GM10847 (cell line): ENCODE results near the gene TAOK3.

Experiments
- POLR2A ChIP-seq: IDR thresholded peaks from 2 replicates; pipeline ENCODE4 v1.6.1; 2011; ENCODE audit not compliant: insufficient read length; ENCODE audit errors: extremely low read depth

The TAOK3 gene

GRCh38 chr12:118290130-118290529 is 82.6 kb downstream of the TAOK3 start:
- TF ChIP-seq POLR2A = no peak

DNA sequence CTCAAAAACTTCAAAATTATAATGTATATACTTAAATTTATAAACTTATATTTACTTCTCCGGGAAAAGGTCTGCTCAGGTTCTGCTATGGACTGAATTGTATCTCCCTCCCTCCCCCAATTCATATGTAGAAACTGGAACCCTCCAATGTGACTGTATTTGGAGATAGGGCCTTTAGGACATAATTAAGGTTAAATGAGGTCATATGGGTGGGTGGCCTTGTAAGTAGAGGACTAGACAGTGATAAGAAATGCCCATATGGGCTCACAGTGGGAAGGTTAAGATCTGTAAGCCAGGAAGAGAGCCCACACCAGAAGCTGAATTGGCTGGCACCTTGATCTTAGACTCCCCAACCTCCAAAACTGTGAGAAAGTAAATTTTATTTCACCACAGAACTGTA is 84.5 kb downstream of the TAOK3 start:
- no peak for TF ChIP-seq POLR2A

GRCh38 chr12:118287728-118288127 is 85.0 kb downstream of the TAOK3 start:
- TF ChIP-seq POLR2A = no peak

GRCh38 chr12:118282767-118283166 is 89.9 kb downstream of the TAOK3 start:
- TF ChIP-seq POLR2A = no peak

GRCh38 chr12:118274066-118274465 is 98.6 kb downstream of the TAOK3 start:
- TF ChIP-seq POLR2A = no peak

GRCh38 chr12:118271770-118272417 is 100.8 kb downstream of the TAOK3 start:
- TF ChIP-seq POLR2A = no peak

DNA sequence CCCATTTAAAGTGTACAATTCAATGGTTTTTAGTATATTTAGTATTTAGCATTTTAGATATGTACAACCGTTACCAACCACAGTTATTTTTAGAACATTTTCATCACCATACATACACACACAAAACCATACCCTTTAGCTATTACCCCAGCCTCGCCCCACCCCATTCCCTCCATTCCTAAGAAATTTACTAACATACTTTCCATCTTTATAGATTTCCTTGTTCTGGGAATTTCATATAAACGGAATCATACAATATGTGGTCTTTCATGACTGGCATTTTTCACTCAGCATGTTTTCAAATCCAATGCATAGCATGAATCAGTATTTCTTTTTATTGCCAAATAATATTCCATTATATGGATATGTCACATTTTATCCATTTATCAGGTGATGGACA is 101.5 kb downstream of the TAOK3 start:
- TF ChIP-seq POLR2A = no peak

DNA sequence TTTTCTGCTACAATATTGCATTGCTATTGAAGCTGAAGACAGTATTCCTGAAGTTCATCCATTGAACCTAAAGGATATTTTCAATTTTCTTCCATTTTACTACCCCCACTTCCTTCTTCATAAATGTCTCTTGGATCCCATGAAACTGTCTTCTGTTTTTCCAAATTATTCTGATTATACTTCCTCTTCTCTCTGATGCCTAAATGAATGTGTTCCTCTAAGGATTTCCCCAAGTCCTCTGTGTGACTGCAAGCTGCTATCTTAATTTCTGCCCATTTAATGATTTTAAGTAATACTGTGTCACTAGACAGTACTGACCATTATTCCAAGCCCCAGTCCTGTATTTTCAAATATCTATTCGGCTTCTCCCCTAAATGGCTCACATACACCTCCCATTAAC is 102.9 kb downstream of the TAOK3 start:
- no peak for TF ChIP-seq POLR2A

DNA sequence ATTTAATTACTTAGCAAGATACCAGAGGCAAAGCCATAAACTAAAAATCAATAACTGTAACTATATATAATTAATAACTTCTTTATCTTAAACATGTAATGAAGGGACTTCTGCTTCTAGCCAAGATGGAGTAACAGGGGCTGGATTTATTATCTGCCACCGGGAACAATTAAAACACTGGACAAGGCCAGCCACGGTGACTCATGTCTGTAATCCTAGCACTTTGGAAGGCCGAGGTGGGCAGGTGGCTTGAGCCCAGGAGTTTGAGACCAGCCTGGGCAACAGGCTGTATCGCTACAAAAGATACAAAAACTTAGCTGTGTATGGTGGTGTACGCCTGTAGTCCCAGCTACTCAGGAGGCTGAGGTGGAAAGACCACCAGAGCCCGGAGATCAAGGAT is 113.6 kb downstream of the TAOK3 start:
- no peak for TF ChIP-seq POLR2A

GRCh38 chr12:118256352-118256751 is 116.4 kb downstream of the TAOK3 start:
- TF ChIP-seq POLR2A = no peak

- no peak for TF ChIP-seq POLR2A
Observed at GRCh38 chr12:118249547-118249946, 123.2 kb downstream of the TAOK3 start.

- no peak for TF ChIP-seq POLR2A
Observed at GRCh38 chr12:118238888-118239287, 133.8 kb downstream of the TAOK3 start.

GRCh38 chr12:118237908-118238307 is 134.8 kb downstream of the TAOK3 start:
- TF ChIP-seq POLR2A = no peak

DNA sequence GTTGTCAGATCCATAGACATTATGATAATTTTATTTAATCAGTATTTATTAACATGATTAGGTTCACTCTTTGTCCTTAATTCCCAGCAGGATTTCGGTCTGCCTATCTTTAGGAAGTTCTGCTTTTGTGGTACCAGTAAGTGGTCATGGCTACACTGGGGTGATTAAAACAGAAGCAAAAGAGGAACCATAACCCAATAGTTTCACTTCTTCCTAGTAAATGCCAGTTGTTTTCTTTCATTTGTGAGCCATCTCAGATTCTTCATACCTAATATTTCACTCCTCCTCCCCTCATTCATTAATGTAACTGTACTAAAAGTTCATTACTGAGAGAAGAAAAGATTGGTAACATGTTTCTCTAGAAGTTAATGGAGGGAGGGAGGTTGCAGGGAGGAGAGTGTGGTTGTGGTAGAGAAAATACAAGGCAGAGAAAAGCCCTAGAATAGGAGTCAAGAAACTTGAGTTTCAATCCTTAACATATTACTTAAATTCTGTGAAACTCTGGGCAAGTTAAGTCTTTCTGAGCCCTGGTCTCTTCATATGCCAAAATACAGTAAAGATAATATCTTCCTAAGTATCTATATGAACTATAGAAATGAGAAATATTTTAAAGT is 135.5 kb downstream of the TAOK3 start:
- TF ChIP-seq POLR2A = no peak

- TF ChIP-seq POLR2A = no peak
Observed at GRCh38 chr12:118220702-118221101, 152.0 kb downstream of the TAOK3 start.

GRCh38 chr12:118219772-118220171 is 152.9 kb downstream of the TAOK3 start:
- TF ChIP-seq POLR2A = no peak

DNA sequence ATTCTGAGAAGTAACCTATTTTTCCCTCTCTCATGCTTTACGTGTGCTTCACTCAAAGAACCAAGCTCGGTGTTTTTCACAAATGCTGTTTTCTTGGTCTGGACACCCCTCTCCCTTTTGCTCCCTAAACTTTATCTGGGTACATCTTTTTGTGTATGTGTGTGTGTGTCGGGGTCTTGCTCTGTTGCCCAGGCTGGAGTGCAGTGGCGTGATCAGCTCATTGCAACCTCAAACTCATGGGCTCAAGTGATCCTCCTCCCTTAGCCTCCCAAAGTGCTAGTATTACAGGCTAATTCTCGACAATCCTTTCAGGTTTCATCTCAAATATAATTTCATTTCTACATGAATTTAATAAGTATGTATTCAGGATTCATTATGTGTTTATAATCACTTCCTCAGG is 153.6 kb downstream of the TAOK3 start:
- no peak for TF ChIP-seq POLR2A
